Central memory CD8-positive, alpha-beta T cell (primary cell): Measurements from ENCODE around the gene CRTC3.
"Not testable (repeated sequence)": the region's sequence is repeated elsewhere in the genome, so short reads cannot be mapped to it uniquely, and the experiment has no call there.

Experiments
- ATAC-seq: fragments of 150-1000 bp; cut with Tn5 transposase; replicated peaks from 2 replicates; pipeline ENCODE4 v1.10.0; 2022; ENCODE audit warnings: mild to moderate bottlenecking, moderate FRiP score, moderate number of reproducible peaks; ENCODE audit not compliant: poor library complexity, severe bottlenecking; ENCODE audit errors: extremely low read depth
- DNase-seq, 2 donors: peaks; one replicate each; pipeline ENCODE4 v3.0.0; 2021; ENCODE audit warnings: low spot score in 2 of 2
- H3K27ac Mint-ChIP-seq: one replicate; pipeline ENCODE4 v1.8.0; 2022; ENCODE audit warnings: low read depth, mild to moderate bottlenecking, moderate library complexity, mixed read lengths
- H3K27me3 Mint-ChIP-seq: one replicate; pipeline ENCODE4 v1.8.0; 2022; ENCODE audit warnings: mixed read lengths
- H3K36me3 Mint-ChIP-seq: one replicate; pipeline ENCODE4 v1.8.0; 2022; ENCODE audit warnings: mild to moderate bottlenecking, moderate library complexity, mixed read lengths; ENCODE audit not compliant: insufficient read depth
- H3K4me1 Mint-ChIP-seq: one replicate; pipeline ENCODE4 v1.8.0; 2022; ENCODE audit warnings: mixed read lengths
- H3K4me3 Mint-ChIP-seq: one replicate; pipeline ENCODE4 v1.8.0; 2022; ENCODE audit warnings: mild to moderate bottlenecking, moderate library complexity, mixed read lengths
- H3K9me3 Mint-ChIP-seq: one replicate; pipeline ENCODE4 v1.8.0; 2022; ENCODE audit warnings: mixed read lengths

CRTC3 gene

GRCh38 chr15:90500171-90500570, 29.6 kb upstream of the CRTC3 start:
- H3K27me3 Mint-ChIP-seq: no peaks in the 10 kb centered on the region
- H3K36me3 Mint-ChIP-seq: peaks cover 63% of the 10 kb centered on the region
- no peaks in the 10 kb centered on the region for H3K4me1 Mint-ChIP-seq
- no peak for ATAC-seq
- no peak for DNase-seq
- no peak overlapping the region for H3K4me3 Mint-ChIP-seq
- H3K27ac Mint-ChIP-seq: no peak overlapping the region
- H3K9me3 Mint-ChIP-seq: no peaks in the 10 kb centered on the region

GRCh38 chr15:90501898-90502297, 27.8 kb upstream of the CRTC3 start:
- Mint-ChIP-seq H3K4me1 (no peaks in the 10 kb centered on the region), H3K27ac (no peak overlapping the region), H3K4me3 (no peak overlapping the region), H3K36me3 (peaks cover 50% of the 10 kb centered on the region), H3K9me3 (no peaks in the 10 kb centered on the region), H3K27me3 (no peaks in the 10 kb centered on the region)
- DNase-seq: no peak
- ATAC-seq: no peak

GRCh38 chr15:90510781-90511180, 18.9 kb upstream of the CRTC3 start:
- H3K27ac Mint-ChIP-seq, H3K9me3 Mint-ChIP-seq, ATAC-seq, H3K4me1 Mint-ChIP-seq, H3K4me3 Mint-ChIP-seq, DNase-seq, H3K36me3 Mint-ChIP-seq, H3K27me3 Mint-ChIP-seq: not testable (repeated sequence)

GRCh38 chr15:90511211-90511618, 18.5 kb upstream of the CRTC3 start:
- H3K27me3 Mint-ChIP-seq, H3K36me3 Mint-ChIP-seq, H3K27ac Mint-ChIP-seq: not testable (repeated sequence)

GRCh38 chr15:90512276-90512675, 17.4 kb upstream of the CRTC3 start:
- Mint-ChIP-seq H3K27ac (no peak overlapping the region), H3K9me3 (no peaks in the 10 kb centered on the region), H3K27me3 (no peaks in the 10 kb centered on the region), H3K4me3 (no peak overlapping the region), H3K4me1 (peaks cover 7% of the 10 kb centered on the region), H3K36me3 (peaks cover 3% of the 10 kb centered on the region)
- DNase-seq (no peak), ATAC-seq (no peak)

More at GRCh38 chr15:90511211-90511618, 18.5 kb upstream of the CRTC3 start:
- DNase-seq, H3K9me3 Mint-ChIP-seq, ATAC-seq, H3K4me1 Mint-ChIP-seq: not testable (repeated sequence)
- H3K4me3 Mint-ChIP-seq: peak overlapping the region; percentile 19

GRCh38 chr15:90512981-90513380, 16.7 kb upstream of the CRTC3 start:
- Mint-ChIP-seq H3K9me3 (no peaks in the 10 kb centered on the region), H3K27ac (no peak overlapping the region), H3K4me3 (no peak overlapping the region), H3K27me3 (no peaks in the 10 kb centered on the region), H3K4me1 (peaks cover 7% of the 10 kb centered on the region), H3K36me3 (peaks cover 3% of the 10 kb centered on the region)
- no peak for DNase-seq
- no peak for ATAC-seq

- H3K27me3 Mint-ChIP-seq: no peaks in the 10 kb centered on the region
- no peak overlapping the region for H3K4me3 Mint-ChIP-seq
- no peak for DNase-seq
- no peak overlapping the region for H3K27ac Mint-ChIP-seq
- H3K4me1 Mint-ChIP-seq: peaks cover 7% of the 10 kb centered on the region
- no peaks in the 10 kb centered on the region for H3K9me3 Mint-ChIP-seq
- peaks cover 3% of the 10 kb centered on the region for H3K36me3 Mint-ChIP-seq
- no peak for ATAC-seq
Observed at GRCh38 chr15:90513448-90513847, 16.3 kb upstream of the CRTC3 start.

GRCh38 chr15:90513893-90514292, 15.8 kb upstream of the CRTC3 start:
- H3K36me3 Mint-ChIP-seq, DNase-seq, ATAC-seq, H3K4me1 Mint-ChIP-seq, H3K27me3 Mint-ChIP-seq, H3K27ac Mint-ChIP-seq, H3K4me3 Mint-ChIP-seq, H3K9me3 Mint-ChIP-seq: not testable (repeated sequence)

- no peak overlapping the region for H3K4me3 Mint-ChIP-seq
- no peak for DNase-seq
Observed at GRCh38 chr15:90519688-90520087, 10.0 kb upstream of the CRTC3 start.

GRCh38 chr15:90520365-90520764, 9.4 kb upstream of the CRTC3 start:
- DNase-seq (no peak), ATAC-seq (no peak)
- no peak overlapping the region for H3K27ac Mint-ChIP-seq
- H3K4me3 Mint-ChIP-seq: no peak overlapping the region
- H3K4me1 Mint-ChIP-seq: no peaks in the 10 kb centered on the region
- H3K9me3 Mint-ChIP-seq: no peaks in the 10 kb centered on the region
- H3K36me3 Mint-ChIP-seq: peaks cover 2% of the 10 kb centered on the region
- no peaks in the 10 kb centered on the region for H3K27me3 Mint-ChIP-seq

More at GRCh38 chr15:90519688-90520087, 10.0 kb upstream of the CRTC3 start:
- Mint-ChIP-seq H3K27ac (no peak overlapping the region), H3K4me1 (no peaks in the 10 kb centered on the region), H3K9me3 (no peaks in the 10 kb centered on the region), H3K27me3 (no peaks in the 10 kb centered on the region), H3K36me3 (peaks cover 2% of the 10 kb centered on the region)
- no peak for ATAC-seq

GRCh38 chr15:90523373-90523772, 6.3 kb upstream of the CRTC3 start:
- no peaks in the 10 kb centered on the region for H3K27me3 Mint-ChIP-seq
- no peaks in the 10 kb centered on the region for H3K4me1 Mint-ChIP-seq
- ATAC-seq (no peak), DNase-seq (no peak)
- no peak overlapping the region for H3K4me3 Mint-ChIP-seq
- H3K9me3 Mint-ChIP-seq: no peaks in the 10 kb centered on the region
- H3K36me3 Mint-ChIP-seq: peaks cover 3% of the 10 kb centered on the region
- no peak overlapping the region for H3K27ac Mint-ChIP-seq

GRCh38 chr15:90524018-90524803, 5.5 kb upstream of the CRTC3 start:
- not testable (repeated sequence) for H3K27ac Mint-ChIP-seq, H3K4me1 Mint-ChIP-seq, H3K4me3 Mint-ChIP-seq, H3K36me3 Mint-ChIP-seq, DNase-seq, H3K9me3 Mint-ChIP-seq, ATAC-seq, H3K27me3 Mint-ChIP-seq

GRCh38 chr15:90529011-90529370, 732 bp upstream of the CRTC3 start:
- Mint-ChIP-seq H3K4me1 (peaks cover 36% of the 10 kb centered on the region), H3K4me3 (peak overlapping the region; percentile 93), H3K27ac (peak overlapping the region; percentile 91), H3K9me3 (no peaks in the 10 kb centered on the region), H3K36me3 (peaks cover 3% of the 10 kb centered on the region), H3K27me3 (no peaks in the 10 kb centered on the region)
- DNase-seq (no peak), ATAC-seq (no peak)
